Adrenal gland (tissue), 5 donors: Measurements from ENCODE around the gene GPR62.

Source experiments
- POLR2A ChIP-seq, 2 donors: fragments of 450-650 bp; IDR thresholded peaks; one replicate each; pipeline ENCODE4 v1.6.1; 2017; ENCODE audit warnings: antibody characterized with exemption in 2 of 2, mild to moderate bottlenecking in 2 of 2, moderate library complexity in 1 of 2
- TF ChIP-seq, protein P1 (sequence below), 6 experiments: fragments of 450-650 bp in 4 of 6; fragments of 200-600 bp in 2 of 6; sonication (generic) in 1 of 6; IDR thresholded peaks; 1 replicate in 5 of 6; 2 replicates in 1 of 6; pipeline versions ENCODE4 v1.5.1 to v1.8.0; 2016 to 2021; ENCODE audit warnings: antibody characterized with exemption in 6 of 6, mild to moderate bottlenecking in 2 of 6, moderate library complexity in 1 of 6
- donor health status: DM: no; HTN: no; CAD: no.

DNA sequence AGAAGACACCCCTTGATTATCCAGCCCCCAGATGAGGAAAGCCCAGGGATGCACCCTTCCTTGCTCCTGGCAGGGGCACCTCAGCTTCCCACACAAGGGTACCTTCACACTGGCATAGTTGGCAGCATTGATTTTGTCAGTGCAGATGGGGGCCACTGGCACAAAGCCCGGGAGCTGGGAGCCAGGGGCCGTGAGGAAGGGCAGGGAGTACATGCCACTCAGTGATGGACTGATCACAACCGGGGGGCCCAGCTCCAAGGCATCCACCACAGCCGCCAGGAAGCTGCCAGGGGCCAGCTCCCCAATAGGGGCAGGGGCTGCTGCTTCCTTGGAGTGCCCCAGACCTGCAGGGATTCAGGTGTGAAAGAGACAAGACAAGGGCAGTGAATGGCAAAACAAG, 14.7 kb downstream of the GPR62 start:
- TF ChIP-seq, protein P1, sequence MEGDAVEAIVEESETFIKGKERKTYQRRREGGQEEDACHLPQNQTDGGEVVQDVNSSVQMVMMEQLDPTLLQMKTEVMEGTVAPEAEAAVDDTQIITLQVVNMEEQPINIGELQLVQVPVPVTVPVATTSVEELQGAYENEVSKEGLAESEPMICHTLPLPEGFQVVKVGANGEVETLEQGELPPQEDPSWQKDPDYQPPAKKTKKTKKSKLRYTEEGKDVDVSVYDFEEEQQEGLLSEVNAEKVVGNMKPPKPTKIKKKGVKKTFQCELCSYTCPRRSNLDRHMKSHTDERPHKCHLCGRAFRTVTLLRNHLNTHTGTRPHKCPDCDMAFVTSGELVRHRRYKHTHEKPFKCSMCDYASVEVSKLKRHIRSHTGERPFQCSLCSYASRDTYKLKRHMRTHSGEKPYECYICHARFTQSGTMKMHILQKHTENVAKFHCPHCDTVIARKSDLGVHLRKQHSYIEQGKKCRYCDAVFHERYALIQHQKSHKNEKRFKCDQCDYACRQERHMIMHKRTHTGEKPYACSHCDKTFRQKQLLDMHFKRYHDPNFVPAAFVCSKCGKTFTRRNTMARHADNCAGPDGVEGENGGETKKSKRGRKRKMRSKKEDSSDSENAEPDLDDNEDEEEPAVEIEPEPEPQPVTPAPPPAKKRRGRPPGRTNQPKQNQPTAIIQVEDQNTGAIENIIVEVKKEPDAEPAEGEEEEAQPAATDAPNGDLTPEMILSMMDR (IDR thresholded peaks at IDR 0.05), result no peak
- no peak for TF ChIP-seq POLR2A (IDR thresholded peaks at IDR 0.05)
